HFF-Myc (cell line): ENCODE data around the gene PCSK9.

Experiments
- DNase-seq: peaks from one replicate; pipeline ENCODE4 v3.0.0-alpha.2; 2011; ENCODE audit warnings: low read depth; ENCODE audit errors: extremely low read depth
- H3K4me3 ChIP-seq: replicated peaks from 2 replicates; pipeline ENCODE4 v1.5.1; 2011; ENCODE audit warnings: low read depth, mild to moderate bottlenecking, control low read depth, low read length
- TF ChIP-seq, protein P1 (sequence below): IDR thresholded peaks from 2 replicates; pipeline ENCODE4 v1.5.1; 2012; ENCODE audit warnings: mild to moderate bottlenecking, low read depth, low read length, control low read depth; ENCODE audit errors: missing control alignments

PCSK9 gene

DNA sequence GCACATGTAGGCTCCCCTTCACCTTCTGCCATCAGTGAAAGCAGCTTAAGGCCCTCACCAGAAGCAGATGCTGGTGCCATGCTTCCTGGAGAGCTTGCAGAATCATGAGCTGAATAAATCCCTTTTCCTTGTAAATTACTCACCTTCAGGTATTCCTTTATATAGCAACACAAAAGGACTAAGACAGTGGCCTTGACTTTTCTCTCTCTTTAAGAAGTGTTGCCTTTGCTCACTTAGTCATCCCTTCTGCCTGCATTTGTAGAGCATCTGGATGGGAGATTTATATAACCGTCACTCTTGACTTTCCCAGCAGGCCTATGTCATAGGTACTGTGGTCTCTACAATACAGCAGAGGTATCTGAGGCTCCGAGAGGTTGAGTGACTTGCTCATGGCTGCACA, 3.7 kb downstream of the PCSK9 start:
- no peak for DNase-seq
- TF ChIP-seq, protein P1, sequence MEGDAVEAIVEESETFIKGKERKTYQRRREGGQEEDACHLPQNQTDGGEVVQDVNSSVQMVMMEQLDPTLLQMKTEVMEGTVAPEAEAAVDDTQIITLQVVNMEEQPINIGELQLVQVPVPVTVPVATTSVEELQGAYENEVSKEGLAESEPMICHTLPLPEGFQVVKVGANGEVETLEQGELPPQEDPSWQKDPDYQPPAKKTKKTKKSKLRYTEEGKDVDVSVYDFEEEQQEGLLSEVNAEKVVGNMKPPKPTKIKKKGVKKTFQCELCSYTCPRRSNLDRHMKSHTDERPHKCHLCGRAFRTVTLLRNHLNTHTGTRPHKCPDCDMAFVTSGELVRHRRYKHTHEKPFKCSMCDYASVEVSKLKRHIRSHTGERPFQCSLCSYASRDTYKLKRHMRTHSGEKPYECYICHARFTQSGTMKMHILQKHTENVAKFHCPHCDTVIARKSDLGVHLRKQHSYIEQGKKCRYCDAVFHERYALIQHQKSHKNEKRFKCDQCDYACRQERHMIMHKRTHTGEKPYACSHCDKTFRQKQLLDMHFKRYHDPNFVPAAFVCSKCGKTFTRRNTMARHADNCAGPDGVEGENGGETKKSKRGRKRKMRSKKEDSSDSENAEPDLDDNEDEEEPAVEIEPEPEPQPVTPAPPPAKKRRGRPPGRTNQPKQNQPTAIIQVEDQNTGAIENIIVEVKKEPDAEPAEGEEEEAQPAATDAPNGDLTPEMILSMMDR, result no peak
- H3K4me3 ChIP-seq, result no peak overlapping the region

DNA sequence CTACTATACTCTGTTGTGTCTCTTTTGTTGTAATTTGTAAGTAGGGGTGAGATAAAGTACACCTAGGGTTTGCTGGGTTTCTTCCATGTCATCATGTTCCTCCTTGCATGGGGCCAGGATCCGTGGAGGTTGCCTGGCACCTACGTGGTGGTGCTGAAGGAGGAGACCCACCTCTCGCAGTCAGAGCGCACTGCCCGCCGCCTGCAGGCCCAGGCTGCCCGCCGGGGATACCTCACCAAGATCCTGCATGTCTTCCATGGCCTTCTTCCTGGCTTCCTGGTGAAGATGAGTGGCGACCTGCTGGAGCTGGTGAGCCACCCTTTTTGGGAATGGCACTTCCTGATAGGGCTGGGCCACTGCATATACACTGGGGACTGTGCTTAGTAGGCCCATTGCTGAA, 4.4 kb downstream of the PCSK9 start:
- DNase-seq, result no peak
- TF ChIP-seq, protein P1, result no peak

GRCh38 chr1:55044617-55045397, 5.5 kb downstream of the PCSK9 start:
- TF ChIP-seq, protein P1, result no peak
- no peak overlapping the region for H3K4me3 ChIP-seq
- DNase-seq, result no peak

More for the DNA sequence above, 4.4 kb downstream of the PCSK9 start:
- H3K4me3 ChIP-seq, result no peak overlapping the region

GRCh38 chr1:55045430-55045829, 6.1 kb downstream of the PCSK9 start:
- TF ChIP-seq, protein P1, result no peak
- H3K4me3 ChIP-seq, result no peak overlapping the region
- no peak for DNase-seq

DNA sequence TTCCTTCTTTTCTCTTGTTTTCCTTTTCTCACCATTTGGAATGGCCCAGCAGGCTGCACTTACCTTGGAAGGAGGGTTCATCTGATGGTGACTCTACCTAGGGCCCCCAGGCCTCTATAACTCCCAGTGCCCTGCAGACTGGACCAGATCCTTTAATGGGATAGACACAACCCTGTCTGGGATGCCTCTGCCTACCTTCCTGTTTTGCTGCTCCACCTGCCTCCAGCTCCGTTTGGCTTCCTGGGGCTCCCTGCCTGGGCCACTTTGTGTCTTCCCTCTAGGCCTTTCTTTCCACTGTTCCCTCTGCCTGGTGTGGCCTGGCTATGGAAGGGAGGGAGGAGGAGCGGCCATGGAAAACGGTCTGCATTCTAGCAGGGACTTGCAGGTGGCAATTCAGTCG, 7.5 kb downstream of the PCSK9 start:
- no peak for DNase-seq
- no peak overlapping the region for H3K4me3 ChIP-seq
- TF ChIP-seq, protein P1, result no peak

DNA sequence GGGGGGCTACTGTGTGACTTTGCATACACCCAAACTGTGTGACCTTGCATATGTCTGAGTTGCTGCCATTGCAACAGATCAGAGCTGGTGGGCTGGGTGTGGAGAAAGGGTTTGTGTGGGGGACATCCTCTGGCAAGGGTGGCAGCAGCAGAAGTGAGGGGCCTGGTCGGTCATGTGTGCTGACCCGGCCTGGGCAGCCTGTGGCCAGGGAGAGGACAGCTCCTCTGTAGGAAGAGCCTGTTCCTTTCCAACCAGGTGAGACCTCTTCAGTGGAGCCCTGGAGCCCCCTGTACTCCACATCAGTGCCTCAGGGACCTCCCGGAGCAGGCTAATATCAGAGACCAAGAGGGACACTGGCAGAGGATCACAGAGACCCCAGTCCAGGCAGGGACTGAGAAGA, 8.3 kb downstream of the PCSK9 start:
- DNase-seq, result no peak
- TF ChIP-seq, protein P1, result no peak
- H3K4me3 ChIP-seq, result no peak overlapping the region
